ENCODE results near the gene SMYD3.

Gene SMYD3

GRCh38 chr1:245873883-245874671 is 633.0 kb downstream of the SMYD3 start:
- TF ChIP-seq ZNF585B (tag by site-specific recombination; IDR thresholded peaks at IDR 0.05) (no peak), ZBTB8A (tag by site-specific recombination; IDR thresholded peaks at IDR 0.05) (no peak), ZNF433 (tag by site-specific recombination; IDR thresholded peaks at IDR 0.05; ENCODE audit: low read depth) (no peak), ZNF248 (tag by site-specific recombination; IDR thresholded peaks at IDR 0.05) (no peak), YY2 (tag by site-specific recombination; IDR thresholded peaks at IDR 0.05) (no peak), PRDM6 (tag by site-specific recombination; IDR thresholded peaks at IDR 0.05) (no peak), RBAK (tag by site-specific recombination; IDR thresholded peaks at IDR 0.05) (no peak), REPIN1 (tag by site-specific recombination; IDR thresholded peaks at IDR 0.05; ENCODE audit: low read depth) (no peak)
- Histone ChIP-seq H3K4me1 (ENCODE audit: control insufficient read depth, insufficient read depth, low read length) (no peaks in the 10 kb centered on the region), H3K36me3 (ENCODE audit: control insufficient read depth in 2 of 2, insufficient read depth in 1 of 2, low read length in 2 of 2) (no peaks in the 10 kb centered on the region), H3K4me3 (ENCODE audit: low read depth, low read length) (no peak overlapping the region), H3K27ac (ENCODE audit: extremely low read depth, low read depth, low read length) (no peak overlapping the region), H3K9me3 (ENCODE audit: control insufficient read depth, insufficient read depth, low read depth, low read length) (no peaks in the 10 kb centered on the region)
- ChIA-PET CTCF (interaction anchor here (0.9 kb wide), 1 partner anchor 16 kb away, joined by 3 read pairs; no protein-coding TSS in a partner anchor), POLR2A (no interaction called here)

- TF ChIP-seq ZNF423 (tag by site-specific recombination; IDR thresholded peaks at IDR 0.05): no peak
- TF ChIP-seq HIC1 (tag by site-specific recombination; IDR thresholded peaks at IDR 0.05): no peak
- no peak for TF ChIP-seq SCRT2 (tag by site-specific recombination; IDR thresholded peaks at IDR 0.05)
- no peak for TF ChIP-seq SCRT1 (tag by site-specific recombination; IDR thresholded peaks at IDR 0.05; ENCODE audit: borderline replicate concordance)
- no peak for TF ChIP-seq FEZF1 (tag by site-specific recombination; IDR thresholded peaks at IDR 0.05)
- no peak for TF ChIP-seq ZSCAN16 (tag by site-specific recombination; IDR thresholded peaks at IDR 0.05)
- no peak for TF ChIP-seq ZNF138 (tag by site-specific recombination; IDR thresholded peaks at IDR 0.05; ENCODE audit: borderline replicate concordance)
- TF ChIP-seq ZBTB17 (tag by site-specific recombination; IDR thresholded peaks at IDR 0.05): no peak
- H3K36me3 ChIP-seq (ENCODE audit: control insufficient read depth in 2 of 2, insufficient read depth in 1 of 2, low read length in 2 of 2): no peaks in the 10 kb centered on the region
- ChIA-PET CTCF (no interaction called here), POLR2A (no interaction called here)
- H3K4me1 ChIP-seq (ENCODE audit: control insufficient read depth, insufficient read depth, low read length): no peaks in the 10 kb centered on the region
- no peaks in the 10 kb centered on the region for H3K9me3 ChIP-seq (ENCODE audit: control insufficient read depth, insufficient read depth, low read depth, low read length)
- H3K27ac ChIP-seq (ENCODE audit: extremely low read depth, low read depth, low read length): no peak overlapping the region
- H3K4me3 ChIP-seq (ENCODE audit: low read depth, low read length): no peak overlapping the region
These were observed 634.0 kb downstream of the SMYD3 start for GRCh38 chr1:245873068-245873467.

DNA sequence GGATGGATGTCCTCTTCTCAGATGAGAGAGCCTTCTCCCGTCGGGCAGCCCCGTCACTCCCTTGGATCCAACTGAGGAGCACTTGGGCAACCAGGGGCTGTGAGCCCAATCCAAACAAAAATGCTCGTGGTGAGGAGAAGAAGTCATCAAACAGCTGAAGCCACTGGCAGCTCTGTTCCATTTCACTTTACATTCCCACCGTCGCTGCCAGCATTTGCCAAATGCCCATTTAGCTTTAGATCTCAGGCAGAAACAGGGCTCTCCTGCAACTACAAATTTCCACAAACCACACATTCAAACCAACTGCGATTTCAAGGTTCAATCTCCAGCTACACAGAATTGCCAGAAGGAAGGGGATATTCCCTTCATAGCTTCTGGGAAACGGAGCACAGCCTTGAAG is 634.6 kb downstream of the SMYD3 start:
- H3K4me1 ChIP-seq (ENCODE audit: control insufficient read depth, insufficient read depth, low read length): no peaks in the 10 kb centered on the region
- ChIA-PET CTCF (no interaction called here), POLR2A (no interaction called here)
- H3K9me3 ChIP-seq (ENCODE audit: control insufficient read depth, insufficient read depth, low read depth, low read length): no peaks in the 10 kb centered on the region
- TF ChIP-seq ZNF112 (tag by site-specific recombination; IDR thresholded peaks at IDR 0.05) (no peak), BCL11A (tag by site-specific recombination; IDR thresholded peaks at IDR 0.05; ENCODE audit: low read depth) (no peak), ZNF514 (tag by site-specific recombination; IDR thresholded peaks at IDR 0.05) (no peak), ZNF146 (tag by site-specific recombination; IDR thresholded peaks at IDR 0.05) (no peak), ZNF529 (tag by site-specific recombination; IDR thresholded peaks at IDR 0.05; ENCODE audit: insufficient replicate concordance) (no peak), ZNF670 (tag by site-specific recombination; IDR thresholded peaks at IDR 0.05; ENCODE audit: low read depth) (no peak), ZNF354C (tag by site-specific recombination; IDR thresholded peaks at IDR 0.05; ENCODE audit: borderline replicate concordance, low read depth) (no peak), KLF7 (tag by site-specific recombination; IDR thresholded peaks at IDR 0.05; ENCODE audit: borderline replicate concordance) (no peak), ZNF121 (tag by site-specific recombination; IDR thresholded peaks at IDR 0.05) (no peak)
- TF ChIP-seq, protein P1, sequence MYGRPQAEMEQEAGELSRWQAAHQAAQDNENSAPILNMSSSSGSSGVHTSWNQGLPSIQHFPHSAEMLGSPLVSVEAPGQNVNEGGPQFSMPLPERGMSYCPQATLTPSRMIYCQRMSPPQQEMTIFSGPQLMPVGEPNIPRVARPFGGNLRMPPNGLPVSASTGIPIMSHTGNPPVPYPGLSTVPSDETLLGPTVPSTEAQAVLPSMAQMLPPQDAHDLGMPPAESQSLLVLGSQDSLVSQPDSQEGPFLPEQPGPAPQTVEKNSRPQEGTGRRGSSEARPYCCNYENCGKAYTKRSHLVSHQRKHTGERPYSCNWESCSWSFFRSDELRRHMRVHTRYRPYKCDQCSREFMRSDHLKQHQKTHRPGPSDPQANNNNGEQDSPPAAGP (tag by site-specific recombination; IDR thresholded peaks at IDR 0.05): no peak
- H3K4me3 ChIP-seq (ENCODE audit: low read depth, low read length): no peak overlapping the region
- no peak overlapping the region for H3K27ac ChIP-seq (ENCODE audit: extremely low read depth, low read depth, low read length)
- H3K36me3 ChIP-seq (ENCODE audit: control insufficient read depth in 2 of 2, insufficient read depth in 1 of 2, low read length in 2 of 2): no peaks in the 10 kb centered on the region
